IPS-20b (cell line): ENCODE results near the gene CATSPER3.

ENCODE experiments used
- H3K27ac ChIP-seq: one replicate; pipeline ENCODE4 v1.5.1; 2013; ENCODE audit warnings: low read length
- H3K27me3 ChIP-seq: 2 replicates; pipeline ENCODE4 v1.6.1; 2013; ENCODE audit warnings: mild to moderate bottlenecking, low read length, inconsistent platforms; ENCODE audit not compliant: insufficient read depth
- H3K36me3 ChIP-seq: 2 replicates; pipeline ENCODE4 v1.6.1; 2013; ENCODE audit warnings: low read depth, mild to moderate bottlenecking, inconsistent platforms, low read length, moderate library complexity; ENCODE audit not compliant: insufficient read depth
- H3K4me1 ChIP-seq: 2 replicates; pipeline ENCODE4 v1.6.1; 2013; ENCODE audit warnings: mild to moderate bottlenecking, control low read depth, inconsistent platforms, low read length, moderate library complexity; ENCODE audit not compliant: insufficient read depth
- H3K4me3 ChIP-seq: 2 replicates; pipeline ENCODE4 v1.5.1; 2013; ENCODE audit warnings: mild to moderate bottlenecking, low read length, inconsistent platforms
- H3K9ac ChIP-seq: 2 replicates; pipeline ENCODE4 v1.6.1; 2013; ENCODE audit warnings: low read depth, mild to moderate bottlenecking, inconsistent platforms, low read length, moderate library complexity
- H3K9me3 ChIP-seq: 2 replicates; pipeline ENCODE4 v1.6.1; 2013; ENCODE audit warnings: mild to moderate bottlenecking, low read depth, low read length, inconsistent platforms; ENCODE audit not compliant: insufficient read depth

CATSPER3 gene

GRCh38 chr5:135061001-135061400 is 93.3 kb downstream of the CATSPER3 start:
- H3K27ac ChIP-seq = no peak overlapping the region
- no peaks in the 10 kb centered on the region for H3K36me3 ChIP-seq
- no peak overlapping the region for H3K9ac ChIP-seq
- no peaks in the 10 kb centered on the region for H3K4me1 ChIP-seq
- no peak overlapping the region for H3K4me3 ChIP-seq
- peaks cover 70% of the 10 kb centered on the region for H3K27me3 ChIP-seq
- H3K9me3 ChIP-seq = no peaks in the 10 kb centered on the region
